ENCODE measurements around the gene TDRD7. TPM values are rescaled to one million over a fixed set of nuclear protein-coding genes. Genes with fewer than 3 reads are reported as not detected.

TDRD7 gene
- total RNA-seq, 1 donor from 2014 or later, result 14.7 TPM

DNA sequence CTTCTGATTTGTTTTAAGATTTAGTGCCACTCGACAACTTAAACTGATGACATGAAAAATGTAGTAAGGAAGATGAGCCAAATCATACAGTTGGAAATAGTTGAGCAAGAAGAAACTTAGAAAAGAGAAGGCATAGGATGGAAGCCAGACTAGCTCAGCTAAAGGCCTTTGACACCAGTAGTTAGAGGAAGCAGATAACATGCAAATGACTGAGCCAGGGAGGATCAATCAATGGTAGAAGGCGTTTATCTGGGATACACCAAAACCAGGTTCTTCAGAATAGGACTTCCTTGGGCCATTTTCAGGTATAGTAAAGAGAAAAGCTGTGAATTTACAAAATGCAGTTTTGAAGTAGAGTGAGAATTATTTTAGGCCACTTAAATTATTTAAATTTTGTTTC lies 3.2 kb downstream of the TDRD7 start:
- no peak for ATAC-seq (ENCODE audit: low read depth)
- Mint-ChIP-seq H3K9me3 (no peaks in the 10 kb centered on the region), H3K27ac (no peak overlapping the region), H3K27me3 (no peaks in the 10 kb centered on the region), H3K4me3 (no peak overlapping the region), H3K36me3 (ENCODE audit: low read depth) (peaks cover 8% of the 10 kb centered on the region), H3K4me1 (peaks cover 37% of the 10 kb centered on the region)
- TF ChIP-seq CTCF (IDR thresholded peaks at IDR 0.05), result no peak
- no peak for DNase-seq
- ChIA-PET CTCF (interaction anchor here (1.3 to 1.6 kb wide), 2 partner anchors 16 to 184 kb away, joined by 3 to 4 read pairs; no protein-coding TSS in a partner anchor), POLR2A (interaction anchor here (0.7 kb wide), 1 partner anchor 568 kb away, joined by 3 read pairs; the partner anchor contains the start of gene ANP32B)
- intact Hi-C loops (cut with micrococcal nuclease), result no loop called here

DNA sequence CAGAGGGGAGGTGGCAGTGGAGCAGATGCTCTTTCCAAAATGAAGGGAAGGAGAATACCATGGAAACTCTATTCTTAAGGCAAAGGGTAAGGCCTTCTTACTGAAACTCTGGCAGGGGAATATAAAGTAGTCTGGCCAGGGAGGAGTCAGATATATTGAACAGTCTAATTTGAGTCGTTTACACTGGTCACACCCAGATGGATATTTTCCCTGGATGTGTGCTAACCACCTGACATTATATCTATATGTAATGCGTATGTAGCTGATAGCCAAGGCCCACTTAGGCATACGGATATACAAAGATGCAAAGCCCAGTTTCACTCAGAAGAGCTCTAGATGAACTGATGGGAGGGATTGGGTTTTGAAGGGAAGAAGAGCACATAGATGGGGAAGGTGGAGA lies 7.0 kb downstream of the TDRD7 start:
- peaks cover 17% of the 10 kb centered on the region for H3K4me1 Mint-ChIP-seq
- H3K27ac Mint-ChIP-seq, result no peak overlapping the region
- no peak for TF ChIP-seq CTCF (IDR thresholded peaks at IDR 0.05)
- peaks cover 8% of the 10 kb centered on the region for H3K9me3 Mint-ChIP-seq
- H3K4me3 Mint-ChIP-seq, result no peak overlapping the region
- no peaks in the 10 kb centered on the region for H3K27me3 Mint-ChIP-seq
- ATAC-seq (ENCODE audit: low read depth) (no peak), DNase-seq (no peak)
- POLR2A ChIA-PET, result no interaction called here
- intact Hi-C loops (cut with micrococcal nuclease), result no loop called here
- H3K36me3 Mint-ChIP-seq (ENCODE audit: low read depth), result peaks cover 23% of the 10 kb centered on the region
- CTCF ChIA-PET, result no interaction called here

DNA sequence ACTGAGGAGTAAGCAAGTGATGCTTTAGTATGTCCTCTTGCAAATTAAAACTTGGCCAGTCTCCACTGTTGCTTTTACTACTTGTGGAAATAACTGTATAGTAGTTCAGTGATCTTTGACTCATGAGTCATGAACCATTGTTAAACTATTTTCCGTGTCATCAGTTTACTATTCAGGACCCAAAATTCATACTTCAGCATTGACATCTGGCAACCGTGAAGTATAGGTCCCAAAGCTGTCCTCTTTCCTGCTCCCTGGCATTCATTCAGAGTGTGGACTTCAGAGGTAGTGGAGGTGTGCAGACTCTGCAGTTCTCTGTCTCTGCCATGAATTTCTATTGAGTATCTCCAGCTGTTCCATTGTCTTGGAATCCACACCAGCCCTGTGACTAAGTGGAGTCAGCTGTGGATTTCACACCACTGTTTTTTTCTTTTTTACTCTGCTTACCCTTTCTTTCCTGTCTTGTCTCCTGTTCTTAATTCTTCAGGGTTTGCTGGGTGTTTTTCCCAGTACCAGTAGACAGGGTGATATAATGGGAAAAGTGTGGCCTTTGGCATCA lies 7.5 kb downstream of the TDRD7 start:
- Mint-ChIP-seq H3K36me3 (ENCODE audit: low read depth) (peaks cover 25% of the 10 kb centered on the region), H3K4me1 (peaks cover 17% of the 10 kb centered on the region), H3K9me3 (peaks cover 11% of the 10 kb centered on the region), H3K4me3 (no peak overlapping the region), H3K27me3 (no peaks in the 10 kb centered on the region), H3K27ac (no peak overlapping the region)
- no peak for TF ChIP-seq CTCF (IDR thresholded peaks at IDR 0.05)
- CTCF ChIA-PET, result no interaction called here
- DNase-seq (no peak), ATAC-seq (ENCODE audit: low read depth) (no peak)
- intact Hi-C loops (cut with micrococcal nuclease), result no loop called here
- POLR2A ChIA-PET, result no interaction called here

- Mint-ChIP-seq H3K9me3 (peaks cover 11% of the 10 kb centered on the region), H3K27ac (no peak overlapping the region), H3K4me3 (no peak overlapping the region), H3K36me3 (ENCODE audit: low read depth) (peaks cover 48% of the 10 kb centered on the region), H3K4me1 (peaks cover 3% of the 10 kb centered on the region), H3K27me3 (no peaks in the 10 kb centered on the region)
- no peak for DNase-seq
- TF ChIP-seq CTCF (IDR thresholded peaks at IDR 0.05), result no peak
- intact Hi-C loops (cut with micrococcal nuclease), result no loop called here
- POLR2A ChIA-PET, result no interaction called here
- no peak for ATAC-seq (ENCODE audit: low read depth)
- CTCF ChIA-PET, result no interaction called here
Observed at GRCh38 chr9:97425336-97425972, 13.6 kb downstream of the TDRD7 start.

GRCh38 chr9:97425973-97426336 lies 14.1 kb downstream of the TDRD7 start:
- Mint-ChIP-seq H3K4me3 (no peak overlapping the region), H3K9me3 (peaks cover 8% of the 10 kb centered on the region), H3K27ac (no peak overlapping the region), H3K36me3 (ENCODE audit: low read depth) (peaks cover 51% of the 10 kb centered on the region), H3K4me1 (peaks cover 3% of the 10 kb centered on the region), H3K27me3 (no peaks in the 10 kb centered on the region)
- ATAC-seq (ENCODE audit: low read depth) (no peak), DNase-seq (no peak)
- intact Hi-C loops (cut with micrococcal nuclease), result no loop called here
- ChIA-PET POLR2A (no interaction called here), CTCF (no interaction called here)
- no peak for TF ChIP-seq CTCF (IDR thresholded peaks at IDR 0.05)
